OCI-M2 (cell line): Measurements from ENCODE around the gene PDK2.
"Not testable (repeated sequence)": the region's sequence is repeated elsewhere in the genome, so short reads cannot be mapped to it uniquely, and the experiment has no call there.

ENCODE experiments used
- DNase-seq: peaks from one replicate; lab custom pipeline; 2025; ENCODE audit not compliant: unreplicated experiment; lab: John Stamatoyannopoulos, UW

PDK2 gene

GRCh38 chr17:50058296-50058953 lies 36.7 kb upstream of the PDK2 start:
- no peak for DNase-seq

GRCh38 chr17:50059256-50059655 lies 35.9 kb upstream of the PDK2 start:
- DNase-seq, result no peak

DNA sequence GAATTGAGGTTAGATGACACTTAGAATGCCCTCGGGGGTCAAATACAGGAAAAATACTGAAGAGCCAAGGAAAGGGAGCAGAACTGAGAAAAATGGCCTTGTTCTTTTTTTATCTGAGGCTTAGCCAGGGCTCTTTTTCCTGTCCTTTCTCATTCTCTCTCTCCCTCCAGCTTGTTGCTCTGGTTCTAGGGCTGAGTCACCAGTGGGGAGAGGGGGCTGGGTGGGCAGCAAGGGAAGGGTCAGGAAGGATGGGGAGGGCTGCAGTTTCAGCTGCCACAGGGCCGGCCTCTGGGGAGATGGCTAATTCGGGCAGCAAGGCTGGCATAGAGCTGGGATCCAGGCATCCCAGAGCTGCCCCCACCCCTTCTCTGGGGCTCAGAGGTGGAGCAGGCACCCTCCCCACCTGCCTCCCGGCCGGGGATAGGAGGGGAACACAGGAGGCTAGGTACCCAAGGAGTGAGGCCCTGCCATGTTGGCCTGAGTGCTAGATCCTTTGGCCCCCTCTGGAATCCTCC lies 35.3 kb upstream of the PDK2 start:
- no peak for DNase-seq

DNA sequence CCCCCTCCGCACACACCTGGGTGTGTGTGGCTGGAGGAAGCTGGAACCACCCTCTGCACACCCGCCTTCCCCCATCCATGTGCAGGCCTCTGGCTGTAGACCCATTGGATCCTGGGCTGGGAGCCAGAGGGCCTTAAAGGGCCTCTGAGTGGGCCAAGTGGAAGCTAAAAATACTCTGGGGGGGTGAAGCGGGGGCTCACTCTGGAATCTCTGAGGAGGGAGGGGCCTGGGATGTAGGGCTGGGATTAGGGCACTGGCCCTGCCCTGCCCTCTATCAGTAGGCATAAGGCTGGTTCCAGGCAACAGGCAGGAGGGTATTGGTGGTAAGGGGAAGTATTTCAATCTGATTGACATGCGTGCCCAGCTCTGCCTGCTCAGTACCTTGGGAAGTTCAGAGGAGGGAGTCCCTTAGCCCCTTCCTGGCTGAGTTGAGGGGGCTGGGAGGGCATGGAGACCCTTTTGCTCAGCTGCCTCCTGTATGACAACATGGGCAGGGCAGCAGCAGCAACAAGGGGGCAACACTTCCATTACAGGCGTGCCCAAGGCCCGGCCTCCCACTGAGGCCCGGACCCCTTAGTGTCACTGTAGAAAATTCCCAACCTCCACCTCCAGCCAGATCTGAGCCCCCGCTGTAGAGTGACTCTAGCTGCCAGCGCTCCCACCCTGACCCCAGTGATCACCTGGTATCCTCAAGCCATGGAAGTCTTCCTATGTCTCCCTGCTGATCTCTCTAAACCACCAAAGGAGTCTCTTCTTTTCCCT lies 34.0 kb upstream of the PDK2 start:
- DNase-seq, result no peak

- not testable (repeated sequence) for DNase-seq
Observed at GRCh38 chr17:50061713-50062045, 33.5 kb upstream of the PDK2 start.

- DNase-seq, result no peak
Observed at GRCh38 chr17:50062293-50063243, 32.6 kb upstream of the PDK2 start.

- no peak for DNase-seq
Observed at GRCh38 chr17:50063561-50064252, 31.4 kb upstream of the PDK2 start.

DNA sequence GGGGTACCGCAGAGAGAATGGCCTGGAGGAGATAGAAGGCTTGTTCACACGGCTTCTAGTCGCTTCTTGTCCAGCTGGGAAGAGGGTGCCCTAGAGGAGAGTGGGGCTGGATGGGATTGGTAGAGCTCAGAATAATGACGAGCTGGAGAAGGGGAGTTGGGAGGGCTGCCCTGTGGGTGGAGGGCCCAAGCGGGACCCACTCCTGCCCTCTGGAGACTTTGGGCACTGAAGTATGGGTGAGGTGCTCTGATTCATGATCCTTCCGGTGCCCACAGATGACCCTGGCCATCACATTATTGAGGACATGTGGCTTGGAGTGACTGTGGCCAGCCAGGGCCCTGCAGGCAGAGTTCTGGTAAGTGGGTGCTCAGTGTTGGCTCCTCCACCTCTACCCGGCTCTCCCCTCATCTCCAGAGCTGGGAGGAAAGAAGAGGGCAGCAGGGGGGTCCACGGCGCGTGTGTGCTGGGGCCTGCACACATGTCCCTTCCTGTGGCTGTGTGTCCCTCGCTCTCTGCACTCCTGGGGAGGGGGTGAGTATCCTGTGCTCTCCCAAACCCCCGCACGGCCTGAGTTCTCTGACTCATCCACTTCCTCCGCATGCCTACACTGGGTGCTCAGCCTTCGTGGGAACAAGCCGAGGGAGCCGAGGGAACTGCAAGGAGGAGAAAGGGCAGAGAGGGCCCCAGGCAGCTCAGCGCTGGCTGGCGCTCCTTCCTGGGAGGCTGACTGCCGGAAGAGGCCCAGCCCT lies 30.7 kb upstream of the PDK2 start:
- DNase-seq, result no peak

DNA sequence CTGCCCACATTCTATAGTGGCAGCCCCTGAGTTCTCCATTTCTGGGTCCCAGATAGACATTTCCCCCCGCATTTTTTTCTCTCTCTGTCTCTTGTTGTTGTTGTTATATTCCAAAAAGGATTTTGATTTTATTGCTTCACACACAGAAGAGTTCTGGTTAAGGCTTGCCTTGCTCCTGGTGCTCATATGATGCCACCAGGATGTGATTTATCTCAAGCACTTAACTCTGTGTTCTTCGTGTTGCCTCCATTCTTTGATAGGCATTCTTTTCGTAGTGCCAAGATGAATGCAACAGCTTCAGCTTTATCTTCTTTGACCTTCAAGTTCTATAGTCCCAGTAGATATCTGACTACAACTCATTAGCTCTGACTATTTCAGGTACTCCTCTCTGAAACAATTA lies 30.1 kb upstream of the PDK2 start:
- no peak for DNase-seq

GRCh38 chr17:50066995-50067394 lies 28.2 kb upstream of the PDK2 start:
- no peak for DNase-seq

GRCh38 chr17:50067996-50068395 lies 27.2 kb upstream of the PDK2 start:
- no peak for DNase-seq

- no peak for DNase-seq
Observed at GRCh38 chr17:50070908-50071680, 24.1 kb upstream of the PDK2 start.

GRCh38 chr17:50071692-50072091 lies 23.5 kb upstream of the PDK2 start:
- no peak for DNase-seq

DNA sequence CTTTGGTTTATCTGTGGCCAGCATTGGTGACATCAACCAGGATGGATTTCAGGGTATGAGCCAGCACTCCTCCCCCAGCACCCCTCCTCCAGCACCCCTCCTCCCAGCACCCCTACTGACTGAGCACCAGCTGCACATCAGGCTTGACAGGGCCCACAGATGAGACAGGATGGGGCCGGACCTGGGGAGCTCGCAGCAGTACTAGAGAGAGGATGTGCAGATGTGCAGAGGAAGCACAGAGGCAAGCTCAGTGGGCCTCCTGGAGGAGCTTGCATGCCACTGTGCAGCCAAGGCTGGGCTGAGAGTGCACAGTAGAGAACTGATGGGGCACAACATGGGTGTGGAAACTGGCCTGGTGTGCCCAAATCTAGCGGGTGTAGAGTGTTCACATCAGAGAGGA lies 23.0 kb upstream of the PDK2 start:
- no peak for DNase-seq

DNA sequence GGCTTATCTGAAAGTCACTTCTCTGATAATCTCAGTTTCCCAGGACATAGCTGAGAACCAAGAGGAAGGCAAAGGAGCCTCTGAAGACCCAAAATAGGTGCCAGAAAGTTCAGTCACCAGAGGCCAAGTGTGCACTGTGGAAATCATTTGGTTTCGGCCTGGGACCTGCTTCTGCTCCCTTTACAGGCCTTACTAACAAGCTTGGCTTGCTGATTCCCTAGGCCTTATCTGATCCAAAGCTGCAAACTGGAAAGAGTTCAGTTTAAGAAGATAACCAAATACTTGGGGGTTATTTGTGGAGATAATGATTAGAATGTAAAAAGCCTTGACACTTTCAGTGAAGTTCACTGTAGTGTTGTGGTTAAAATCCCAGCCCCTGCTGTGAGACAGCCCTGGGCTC lies 22.2 kb upstream of the PDK2 start:
- DNase-seq, result no peak

DNA sequence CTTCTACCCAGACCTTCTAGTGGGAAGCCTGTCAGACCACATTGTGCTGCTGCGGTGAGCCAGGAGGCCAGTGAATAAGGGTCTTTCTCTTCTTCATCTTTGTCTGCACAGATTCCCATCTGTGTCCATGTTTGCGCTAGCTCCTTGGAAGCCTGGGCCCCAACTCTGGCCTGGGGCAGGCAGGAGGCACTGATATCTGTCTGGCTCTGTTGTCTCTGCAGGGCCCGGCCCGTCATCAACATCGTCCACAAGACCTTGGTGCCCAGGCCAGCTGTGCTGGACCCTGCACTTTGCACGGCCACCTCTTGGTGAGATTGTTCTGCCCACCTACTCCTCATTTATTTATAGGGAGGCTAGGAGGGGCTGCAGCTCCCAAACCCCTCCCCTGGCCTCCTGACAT lies 20.9 kb upstream of the PDK2 start:
- DNase-seq, result no peak

GRCh38 chr17:50075446-50076032 lies 19.6 kb upstream of the PDK2 start:
- DNase-seq, result no peak

DNA sequence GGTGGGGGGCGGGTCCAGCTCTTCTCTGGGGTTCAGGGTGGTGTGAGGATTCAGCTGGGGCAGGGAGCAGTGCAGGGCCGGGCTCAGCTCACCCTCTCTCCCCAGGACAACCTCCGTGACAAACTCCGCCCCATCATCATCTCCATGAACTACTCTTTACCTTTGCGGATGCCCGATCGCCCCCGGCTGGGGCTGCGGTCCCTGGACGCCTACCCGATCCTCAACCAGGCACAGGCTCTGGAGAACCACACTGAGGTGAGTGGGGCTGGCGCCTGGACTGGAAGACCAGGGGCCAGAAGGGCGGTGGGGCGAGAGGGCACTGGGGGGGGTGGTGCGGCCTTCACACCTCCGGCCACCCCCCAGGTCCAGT lies 18.9 kb upstream of the PDK2 start:
- DNase-seq, result no peak

GRCh38 chr17:50076591-50077235 lies 18.4 kb upstream of the PDK2 start:
- no peak for DNase-seq
